Osteoblast (primary cell): Measurements from ENCODE around the gene HIP1R. TPM values are rescaled to one million over a fixed set of nuclear protein-coding genes. Genes with fewer than 3 reads are reported as not detected.
A peak's percentile ranks its signal among the peaks of the same experiment; 100 is the strongest.

Experiments used
- DNase-seq: peaks from one replicate; pipeline ENCODE4 v3.0.0; 2011; ENCODE audit warnings: low spot score, mixed read lengths; ENCODE audit not compliant: insufficient read length; ENCODE audit errors: missing footprints
- H2AFZ ChIP-seq: 2 replicates; pipeline ENCODE4 v1.6.0; 2011; ENCODE audit warnings: mild to moderate bottlenecking, low read length
- H3K27ac ChIP-seq: 2 replicates; pipeline ENCODE4 v1.5.1; 2011; ENCODE audit warnings: mild to moderate bottlenecking, low read depth, low read length, moderate library complexity
- H3K27me3 ChIP-seq: 2 replicates; pipeline ENCODE4 v1.6.0; 2012; ENCODE audit warnings: mild to moderate bottlenecking, control low read depth, inconsistent platforms, low read length, moderate library complexity; ENCODE audit not compliant: insufficient read depth
- H3K36me3 ChIP-seq: 2 replicates; pipeline ENCODE4 v1.5.1; 2011; ENCODE audit warnings: mild to moderate bottlenecking, low read length, control low read depth, moderate library complexity; ENCODE audit not compliant: insufficient read depth
- H3K4me1 ChIP-seq: 2 replicates; pipeline ENCODE4 v1.5.1; 2011; ENCODE audit warnings: mild to moderate bottlenecking, low read length, control low read depth, moderate library complexity; ENCODE audit not compliant: insufficient read depth
- H3K4me2 ChIP-seq: 2 replicates; pipeline ENCODE4 v1.6.0; 2011; ENCODE audit warnings: mild to moderate bottlenecking, low read length; ENCODE audit not compliant: insufficient read depth
- H3K4me3 ChIP-seq: fragments of 200-600 bp; sonication (generic); 3 replicates; pipeline ENCODE4 v1.5.1; 2012; ENCODE audit warnings: mild to moderate bottlenecking, low read length, inconsistent platforms; ENCODE audit not compliant: insufficient read depth
- H3K79me2 ChIP-seq: 2 replicates; pipeline ENCODE4 v1.6.0; 2012; ENCODE audit warnings: mild to moderate bottlenecking, low read length, control low read depth, inconsistent platforms; ENCODE audit not compliant: insufficient read depth
- H3K9me3 ChIP-seq: 2 replicates; pipeline ENCODE4 v1.5.1; 2011; ENCODE audit warnings: low read depth, low read length, control low read depth
- H4K20me1 ChIP-seq: 2 replicates; pipeline ENCODE4 v1.6.0; 2012; ENCODE audit warnings: mild to moderate bottlenecking, low read length, control low read depth; ENCODE audit not compliant: insufficient read depth
- total RNA-seq: library from RNA; depleted of rRNA; stranded (reverse); fragments of >200 nt; gene quantifications from 2 replicates; pipeline ENCODE4 v1.2.3, GENCODE V29; 2012
- TF ChIP-seq, protein P1 (sequence below): IDR thresholded peaks from 2 replicates; pipeline ENCODE4 v1.5.1; 2011; ENCODE audit warnings: mild to moderate bottlenecking, low read depth, low read length, moderate library complexity; ENCODE audit errors: extremely low read depth

The HIP1R gene
- total RNA-seq, 1 donor, result 21.0 TPM

DNA sequence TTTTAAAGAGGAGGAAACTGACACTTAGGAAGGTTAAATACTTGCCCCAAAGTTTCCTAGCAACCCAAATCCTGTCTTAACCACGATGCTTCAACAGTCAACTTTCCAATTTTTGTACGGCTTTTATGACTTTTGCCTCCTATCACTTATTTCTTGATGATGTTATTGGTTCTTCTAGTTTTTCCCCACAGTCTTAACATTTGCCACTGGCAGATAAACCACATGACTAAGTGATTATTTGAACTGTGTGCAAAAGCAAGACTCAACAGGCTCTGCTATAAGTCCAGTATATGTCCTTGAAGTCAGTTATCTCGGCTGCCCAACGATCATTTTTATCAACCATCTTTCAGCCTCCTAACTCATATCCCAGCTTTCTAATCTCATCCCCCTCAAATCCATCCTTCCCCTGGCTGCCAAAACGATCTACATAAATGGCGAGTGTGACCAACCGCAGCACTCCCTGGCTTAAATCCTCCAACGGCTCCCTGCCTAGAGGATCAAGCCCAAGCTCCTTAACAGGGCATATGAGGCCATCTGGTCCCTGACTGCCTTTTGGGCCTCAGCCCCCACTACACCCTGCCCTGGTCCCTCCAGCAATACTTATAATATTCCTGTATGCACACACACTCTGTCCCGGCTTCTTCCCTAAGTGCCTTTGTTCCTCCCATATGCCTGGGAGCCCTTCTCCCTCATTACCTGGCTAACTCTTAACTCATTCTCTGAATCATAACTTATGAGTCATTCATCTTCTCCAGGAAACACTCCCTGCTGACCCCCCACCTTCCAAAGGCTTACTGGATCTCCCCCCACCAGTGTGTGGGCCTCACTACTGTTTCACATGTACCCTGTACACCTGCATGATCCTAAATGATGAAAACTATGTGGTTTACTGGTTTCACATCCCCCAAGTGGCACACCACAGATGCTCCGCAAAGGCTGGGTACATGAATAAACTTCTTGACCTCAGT is 51.9 kb downstream of the HIP1R start:
- peaks cover 53% of the 10 kb centered on the region for H3K4me1 ChIP-seq
- H3K4me2 ChIP-seq, result peak overlapping the region; percentile 10
- no peaks in the 10 kb centered on the region for H3K27me3 ChIP-seq
- H3K27ac ChIP-seq, result peak overlapping the region; percentile 38
- no peak for DNase-seq
- no peak overlapping the region for H3K4me3 ChIP-seq
- H4K20me1 ChIP-seq, result peaks cover 63% of the 10 kb centered on the region
- peaks cover 90% of the 10 kb centered on the region for H3K79me2 ChIP-seq
- H3K9me3 ChIP-seq, result no peaks in the 10 kb centered on the region
- no peaks in the 10 kb centered on the region for H3K36me3 ChIP-seq
- no peak overlapping the region for H2AFZ ChIP-seq
- TF ChIP-seq, protein P1, sequence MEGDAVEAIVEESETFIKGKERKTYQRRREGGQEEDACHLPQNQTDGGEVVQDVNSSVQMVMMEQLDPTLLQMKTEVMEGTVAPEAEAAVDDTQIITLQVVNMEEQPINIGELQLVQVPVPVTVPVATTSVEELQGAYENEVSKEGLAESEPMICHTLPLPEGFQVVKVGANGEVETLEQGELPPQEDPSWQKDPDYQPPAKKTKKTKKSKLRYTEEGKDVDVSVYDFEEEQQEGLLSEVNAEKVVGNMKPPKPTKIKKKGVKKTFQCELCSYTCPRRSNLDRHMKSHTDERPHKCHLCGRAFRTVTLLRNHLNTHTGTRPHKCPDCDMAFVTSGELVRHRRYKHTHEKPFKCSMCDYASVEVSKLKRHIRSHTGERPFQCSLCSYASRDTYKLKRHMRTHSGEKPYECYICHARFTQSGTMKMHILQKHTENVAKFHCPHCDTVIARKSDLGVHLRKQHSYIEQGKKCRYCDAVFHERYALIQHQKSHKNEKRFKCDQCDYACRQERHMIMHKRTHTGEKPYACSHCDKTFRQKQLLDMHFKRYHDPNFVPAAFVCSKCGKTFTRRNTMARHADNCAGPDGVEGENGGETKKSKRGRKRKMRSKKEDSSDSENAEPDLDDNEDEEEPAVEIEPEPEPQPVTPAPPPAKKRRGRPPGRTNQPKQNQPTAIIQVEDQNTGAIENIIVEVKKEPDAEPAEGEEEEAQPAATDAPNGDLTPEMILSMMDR, result no peak

DNA sequence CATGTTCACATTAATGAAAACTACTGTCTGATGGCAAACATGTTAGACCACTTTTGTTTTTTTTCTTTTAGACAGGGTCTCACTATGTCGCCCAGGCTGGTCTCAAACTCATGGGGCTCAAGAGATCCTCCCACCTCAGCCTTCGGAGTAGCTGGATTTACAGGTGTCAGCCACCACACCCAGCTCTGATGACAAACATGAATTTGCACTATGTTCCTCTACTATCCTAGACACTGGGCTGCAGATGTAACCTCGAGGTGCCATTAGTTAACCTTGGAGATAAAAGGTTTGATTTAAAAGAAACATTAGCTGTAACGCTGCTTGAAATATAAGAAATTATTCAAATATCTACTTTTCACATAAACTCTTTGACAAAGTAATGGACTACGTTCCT is 52.6 kb downstream of the HIP1R start:
- H3K4me1 ChIP-seq, result peaks cover 58% of the 10 kb centered on the region
- TF ChIP-seq, protein P1, result no peak
- no peak overlapping the region for H2AFZ ChIP-seq
- H3K27ac ChIP-seq, result peak overlapping the region; percentile 68
- no peak overlapping the region for H3K4me3 ChIP-seq
- H3K9me3 ChIP-seq, result no peaks in the 10 kb centered on the region
- no peaks in the 10 kb centered on the region for H3K36me3 ChIP-seq
- DNase-seq, result no peak
- H3K79me2 ChIP-seq, result peaks cover 89% of the 10 kb centered on the region
- H3K4me2 ChIP-seq, result no peak overlapping the region
- H4K20me1 ChIP-seq, result peaks cover 59% of the 10 kb centered on the region
- H3K27me3 ChIP-seq, result no peaks in the 10 kb centered on the region

DNA sequence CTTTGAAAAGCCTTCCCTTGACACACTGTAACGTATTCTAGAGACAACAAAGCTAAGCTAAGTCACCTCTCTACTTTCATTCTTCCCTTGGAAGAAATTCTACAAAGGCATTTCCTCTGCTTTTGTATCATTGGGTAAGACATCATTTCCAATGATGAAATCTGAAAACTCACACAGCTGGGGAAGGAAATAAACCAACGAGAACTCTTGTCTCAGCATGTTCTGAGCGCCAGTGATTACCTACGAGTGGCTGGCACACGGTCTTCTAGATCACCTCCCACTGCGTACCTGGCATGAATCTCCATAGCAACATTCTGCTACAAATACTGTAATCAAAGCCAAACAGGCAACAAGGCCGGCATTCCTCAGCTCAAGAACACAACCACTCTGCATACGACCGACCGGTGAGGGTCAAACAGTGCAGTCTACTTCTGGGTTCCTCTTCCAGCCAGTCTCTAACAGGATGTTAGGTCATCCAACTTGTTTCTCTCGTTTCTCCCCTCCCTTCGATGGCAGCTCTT is 53.0 kb downstream of the HIP1R start:
- no peak for DNase-seq
- Histone ChIP-seq H3K4me1 (peaks cover 61% of the 10 kb centered on the region), H2AFZ (peak overlapping the region; percentile 12), H3K27ac (peak overlapping the region; percentile 68), H3K4me3 (peak overlapping the region; percentile 23), H3K79me2 (peaks cover 89% of the 10 kb centered on the region), H3K27me3 (no peaks in the 10 kb centered on the region), H3K36me3 (no peaks in the 10 kb centered on the region), H3K9me3 (no peaks in the 10 kb centered on the region), H4K20me1 (peaks cover 54% of the 10 kb centered on the region), H3K4me2 (peak overlapping the region; percentile 46)
- TF ChIP-seq, protein P1, result no peak
